WTC11 (cell line): ENCODE data around the gene IFNA2. TPM values are rescaled to one million over a fixed set of nuclear protein-coding genes. Genes with fewer than 3 reads are reported as not detected.

Source experiments
- ATAC-seq: fragments of 200-7000 bp; cut with Tn5 transposase; 2 replicates; pipeline ENCODE4 v1.10.0; 2021; ENCODE audit warnings: mild to moderate bottlenecking, moderate library complexity
- CTCF ChIA-PET: fragments of 300-600 bp; sonication (Branson Sonifier 250); formaldehyde crosslinking; loops from one replicate; lab custom pipeline; 2021; ENCODE audit warnings: antibody characterized with exemption; lab: Charles Lee
- POLR2A ChIA-PET: fragments of 350-600 bp; sonication (Branson Sonifier 250); formaldehyde crosslinking; loops from one replicate; lab custom pipeline; 2021; ENCODE audit warnings: antibody characterized with exemption; lab: Charles Lee
- DNase-seq: peaks from one replicate; pipeline ENCODE4 v3.0.0; 2021; ENCODE audit warnings: low spot score
- H3K27ac Mint-ChIP-seq: 2 replicates; pipeline ENCODE4 v1.8.0; 2021; ENCODE audit warnings: mixed read lengths
- H3K27me3 Mint-ChIP-seq: 2 replicates; pipeline ENCODE4 v1.8.0; 2021; ENCODE audit warnings: low read depth, mild to moderate bottlenecking, moderate library complexity, mixed read lengths
- H3K36me3 Mint-ChIP-seq: 2 replicates; pipeline ENCODE4 v1.8.0; 2021; ENCODE audit warnings: mixed read lengths
- H3K4me1 Mint-ChIP-seq: 2 replicates; pipeline ENCODE4 v1.8.0; 2022; ENCODE audit warnings: mixed read lengths
- H3K4me3 Mint-ChIP-seq: 2 replicates; pipeline ENCODE4 v1.8.0; 2021; ENCODE audit warnings: mild to moderate bottlenecking, moderate library complexity, mixed read lengths
- H3K9me3 Mint-ChIP-seq: 2 replicates; pipeline ENCODE4 v1.8.0; 2021; ENCODE audit warnings: mixed read lengths
- ATF6 ChIP-seq: sonication (generic); formaldehyde crosslinking; IDR thresholded peaks from 2 replicates; pipeline ENCODE4 v1.8.1; 2023; ENCODE audit warnings: mild to moderate bottlenecking, missing genetic modification reagents
- CREB1 ChIP-seq: sonication (generic); formaldehyde crosslinking; IDR thresholded peaks from 2 replicates; pipeline ENCODE4 v1.8.0; 2023; ENCODE audit warnings: mild to moderate bottlenecking, missing genetic modification reagents
- CREM ChIP-seq: sonication (generic); formaldehyde crosslinking; IDR thresholded peaks from 2 replicates; pipeline ENCODE4 v1.8.1; 2022; ENCODE audit warnings: mild to moderate bottlenecking, missing genetic modification reagents, moderate library complexity
- CTCF ChIP-seq: fragments of 200-600 bp; IDR thresholded peaks from 2 replicates; pipeline ENCODE4 v1.8.0; 2022; ENCODE audit warnings: antibody characterized with exemption
- E2F4 ChIP-seq: sonication (generic); formaldehyde crosslinking; IDR thresholded peaks from 2 replicates; pipeline ENCODE4 v1.8.1; 2022; ENCODE audit warnings: low read depth, mild to moderate bottlenecking, moderate library complexity, missing genetic modification reagents, borderline replicate concordance
- EMX1 ChIP-seq: fragments of 250-450 bp; sonication (Bioruptor Pico); IDR thresholded peaks from 2 replicates; pipeline ENCODE4 v1.8.0; 2021; ENCODE audit warnings: mild to moderate bottlenecking
- GABPB1 ChIP-seq: sonication (generic); formaldehyde crosslinking; IDR thresholded peaks from 2 replicates; pipeline ENCODE4 v1.8.1; 2023; ENCODE audit warnings: mild to moderate bottlenecking, missing genetic modification reagents
- JAZF1 ChIP-seq: fragments of 250-450 bp; sonication (Bioruptor Pico); IDR thresholded peaks from 2 replicates; pipeline ENCODE4 v1.9.0; 2021; ENCODE audit warnings: moderate library complexity, mild to moderate bottlenecking, inconsistent platforms
- KAT7 ChIP-seq: sonication (generic); formaldehyde crosslinking; IDR thresholded peaks from 2 replicates; pipeline ENCODE4 v1.8.1; 2023; ENCODE audit warnings: missing genetic modification reagents, mild to moderate bottlenecking, borderline replicate concordance
- MYBL2 ChIP-seq: sonication (generic); formaldehyde crosslinking; IDR thresholded peaks from 2 replicates; pipeline ENCODE4 v1.8.1; 2023; ENCODE audit warnings: mild to moderate bottlenecking, moderate library complexity, missing genetic modification reagents
- NFATC4 ChIP-seq: fragments of 250-450 bp; sonication (Bioruptor Pico); IDR thresholded peaks from 2 replicates; pipeline ENCODE4 v1.9.0; 2021; ENCODE audit warnings: mild to moderate bottlenecking
- OVOL2 ChIP-seq: fragments of 250-450 bp; sonication (Bioruptor Pico); IDR thresholded peaks from 2 replicates; pipeline ENCODE4 v1.9.0; 2021; ENCODE audit warnings: mild to moderate bottlenecking, borderline replicate concordance
- PREB ChIP-seq: sonication (generic); formaldehyde crosslinking; IDR thresholded peaks from 2 replicates; pipeline ENCODE4 v1.8.1; 2022; ENCODE audit warnings: mild to moderate bottlenecking, missing genetic modification reagents, moderate library complexity, borderline replicate concordance
- RELA ChIP-seq: sonication (generic); formaldehyde crosslinking; IDR thresholded peaks from 2 replicates; pipeline ENCODE4 v1.8.1; 2022; ENCODE audit warnings: missing genetic modification reagents, mild to moderate bottlenecking, borderline replicate concordance
- RORB ChIP-seq: fragments of 250-450 bp; sonication (Bioruptor Pico); IDR thresholded peaks from 2 replicates; pipeline ENCODE4 v1.9.0; 2021; ENCODE audit warnings: mild to moderate bottlenecking
- TEAD4 ChIP-seq: sonication (generic); formaldehyde crosslinking; IDR thresholded peaks from 2 replicates; pipeline ENCODE4 v1.8.0; 2022; ENCODE audit warnings: mild to moderate bottlenecking, missing genetic modification reagents
- ZBTB21 ChIP-seq: sonication (generic); formaldehyde crosslinking; IDR thresholded peaks from 2 replicates; pipeline ENCODE4 v1.8.1; 2023; ENCODE audit warnings: mild to moderate bottlenecking, missing genetic modification reagents, borderline replicate concordance
- ZNF219 ChIP-seq: sonication (generic); formaldehyde crosslinking; IDR thresholded peaks from 2 replicates; pipeline ENCODE4 v1.8.0; 2023; ENCODE audit warnings: missing genetic modification reagents, mild to moderate bottlenecking, borderline replicate concordance
- ZNF317 ChIP-seq: sonication (generic); formaldehyde crosslinking; IDR thresholded peaks from 2 replicates; pipeline ENCODE4 v1.8.1; 2023; ENCODE audit warnings: low read depth, mild to moderate bottlenecking, moderate library complexity, missing genetic modification reagents, borderline replicate concordance
- ZNF423 ChIP-seq: fragments of 250-450 bp; sonication (Bioruptor Pico); IDR thresholded peaks from 2 replicates; pipeline ENCODE4 v2.1.2; 2022; ENCODE audit warnings: mild to moderate bottlenecking, moderate library complexity
- ZSCAN18 ChIP-seq: fragments of 250-450 bp; sonication (Bioruptor Pico); IDR thresholded peaks from 2 replicates; pipeline ENCODE4 v2.1.2; 2022; ENCODE audit warnings: mild to moderate bottlenecking, moderate library complexity
- total RNA-seq: library from RNA; stranded (reverse); gene quantifications from 3 replicates; pipeline ENCODE4 v1.2.3, GENCODE V29; 2021

The IFNA2 gene
- total RNA-seq, 1 experiment from 2014 or later, result not detected

- H3K27me3 Mint-ChIP-seq, result no peaks in the 10 kb centered on the region
- no peak for DNase-seq
- TF ChIP-seq RORB (CRISPR knock-in tag) (no peak), JAZF1 (no peak), ZSCAN18 (CRISPR knock-in tag) (no peak), KAT7 (CRISPR knock-in tag) (no peak)
- TF ChIP-seq, all 79 proteins: peak for 0
- ChIA-PET CTCF (interaction anchor here (0.6 to 1.4 kb wide), 2 partner anchors 37 to 114 kb away, joined by 3 to 5 read pairs; no protein-coding TSS in a partner anchor), POLR2A (no interaction called here)
- Mint-ChIP-seq H3K36me3 (no peaks in the 10 kb centered on the region), H3K9me3 (no peaks in the 10 kb centered on the region), H3K27ac (no peak overlapping the region), H3K4me3 (no peak overlapping the region), H3K4me1 (peaks cover 33% of the 10 kb centered on the region)
- no peak for ATAC-seq
These were observed 47.7 kb upstream of the IFNA2 start for GRCh38 chr9:21432672-21433425.

- DNase-seq (no peak), ATAC-seq (no peak)
- Mint-ChIP-seq H3K4me3 (no peak overlapping the region), H3K36me3 (no peaks in the 10 kb centered on the region), H3K9me3 (no peaks in the 10 kb centered on the region), H3K4me1 (peaks cover 32% of the 10 kb centered on the region), H3K27me3 (no peaks in the 10 kb centered on the region), H3K27ac (no peak overlapping the region)
- CTCF ChIA-PET, result interaction anchor here (0.5 to 1.5 kb wide), 2 partner anchors 37 to 110 kb away, joined by 3 to 4 read pairs; no protein-coding TSS in a partner anchor
- TF ChIP-seq E2F4 (CRISPR knock-in tag) (no peak), CREM (CRISPR knock-in tag) (no peak), ZNF219 (CRISPR knock-in tag) (no peak), NFATC4 (CRISPR knock-in tag) (no peak), CTCF (no peak), GABPB1 (CRISPR knock-in tag) (no peak), RELA (CRISPR knock-in tag) (no peak), ZBTB21 (CRISPR knock-in tag) (no peak), PREB (CRISPR knock-in tag) (no peak), MYBL2 (no peak), ZNF423 (CRISPR knock-in tag) (no peak), OVOL2 (CRISPR knock-in tag) (no peak), ZNF317 (CRISPR knock-in tag) (no peak), CREB1 (CRISPR knock-in tag) (no peak), ATF6 (CRISPR knock-in tag) (no peak), EMX1 (CRISPR knock-in tag) (no peak), TEAD4 (CRISPR knock-in tag) (no peak)
- POLR2A ChIA-PET, result no interaction called here
These were observed 44.0 kb upstream of the IFNA2 start for GRCh38 chr9:21429191-21429590.
